Kidney glomerular epithelial cell (primary cell): ENCODE data around the gene EXOC5.

Source experiments
- DNase-seq: peaks from one replicate; lab custom pipeline; 2025; lab: John Stamatoyannopoulos, UW

EXOC5 gene

GRCh38 chr14:57161583-57162234, 107.0 kb downstream of the EXOC5 start:
- DNase-seq = no peak

GRCh38 chr14:57160333-57160732, 108.4 kb downstream of the EXOC5 start:
- no peak for DNase-seq

GRCh38 chr14:57153286-57153685, 115.4 kb downstream of the EXOC5 start:
- no peak for DNase-seq
